ENCODE data around the gene CCDC97. TPM values are rescaled to one million over a fixed set of nuclear protein-coding genes. Genes with fewer than 3 reads are reported as not detected.

Gene CCDC97
- total RNA-seq, 1 experiment from 2014 or later, result 18.3 TPM

DNA sequence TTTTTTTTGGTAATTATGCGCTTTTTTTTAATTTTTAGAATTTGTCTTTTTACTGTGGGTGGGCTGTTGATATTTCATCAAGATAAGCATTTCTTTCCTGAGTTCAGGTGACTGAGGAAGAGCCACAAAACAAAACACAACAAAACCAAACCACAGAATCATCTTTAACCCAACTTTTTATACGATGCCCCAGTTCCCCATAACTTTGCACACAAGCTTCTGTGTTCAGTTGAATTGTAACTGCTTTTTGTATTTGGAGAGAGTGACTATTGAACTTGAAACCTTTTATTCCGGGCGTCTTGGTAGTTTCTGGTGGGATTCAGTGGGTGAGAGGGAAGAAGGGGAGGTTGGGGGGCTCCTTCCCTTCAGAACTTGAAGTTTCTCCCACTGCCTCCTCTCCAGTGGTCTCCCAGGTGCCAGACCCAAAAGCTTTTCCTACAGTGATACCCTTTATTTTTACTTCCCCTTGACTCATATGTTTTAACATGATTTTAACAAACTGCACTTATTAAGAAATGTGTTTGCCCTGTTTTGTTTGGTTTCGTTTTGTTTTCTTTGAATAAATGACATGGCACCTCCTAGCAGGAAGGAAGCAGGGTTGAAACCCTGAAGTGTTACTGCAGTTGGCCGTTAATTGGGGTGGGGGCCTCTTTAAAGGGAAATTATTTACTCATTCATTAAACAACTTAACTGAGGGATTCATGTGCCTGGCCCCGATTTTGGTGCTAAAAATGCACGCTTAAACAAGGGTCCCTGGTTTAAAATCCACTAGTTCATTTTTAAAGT lies 2.7 kb upstream of the CCDC97 start:
- TSS peak; percentile 15 for BruUV-seq (replicated peaks)
- intact Hi-C loops (cut with micrococcal nuclease), result no loop called here
- no peak overlapping the region for H3K9ac ChIP-seq (ENCODE audit: low read length)

DNA sequence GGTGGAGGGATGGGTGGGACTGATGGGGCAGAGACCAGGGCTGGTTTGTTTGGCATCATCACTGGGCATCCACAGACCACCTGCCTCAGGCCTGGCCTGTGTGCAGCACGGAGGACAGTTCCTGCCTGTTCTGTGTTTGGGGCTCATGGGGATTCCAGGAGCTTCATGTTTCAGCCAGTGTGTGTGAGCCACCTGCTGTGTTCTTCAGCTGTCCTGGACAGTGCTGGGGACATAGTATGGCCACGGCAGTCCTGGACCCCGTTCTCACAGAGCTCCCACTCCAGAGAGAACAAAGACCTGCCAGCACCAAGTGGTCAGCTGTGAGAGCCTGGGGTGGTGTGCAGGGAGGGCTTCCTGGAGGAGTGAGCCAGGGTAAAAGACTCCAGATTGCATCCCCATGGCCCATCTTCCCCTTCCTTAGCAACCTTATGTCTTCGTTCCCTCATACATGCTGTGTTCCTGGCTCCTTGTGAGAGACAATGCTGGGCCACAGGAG lies 2.0 kb upstream of the CCDC97 start:
- ChIA-PET CTCF (no interaction called here), POLR2A (ENCODE audit: unreplicated experiment) (no interaction called here)
- peaks cover 26% of the 10 kb centered on the region for H3K79me2 ChIP-seq (ENCODE audit: low read length)
- H3K4me2 ChIP-seq (ENCODE audit: low read length), result no peak overlapping the region
- H4K20me1 ChIP-seq (ENCODE audit: low read length), result no peaks in the 10 kb centered on the region
- DNase-seq (no peak), ATAC-seq (no peak)
- no peak overlapping the region for H3K27ac ChIP-seq (ENCODE audit: low read length)
- H3K9me2 ChIP-seq (replicated peaks; ENCODE audit: low read length), result no peaks in the 10 kb centered on the region
- H3K9ac ChIP-seq (ENCODE audit: low read length), result no peak overlapping the region
- no peak overlapping the region for H3K4me3 ChIP-seq (ENCODE audit: low read length)
- intact Hi-C loops (cut with micrococcal nuclease), result loop anchor here (2.0 kb wide), 1 partner anchor 103 kb away; no protein-coding TSS in a partner anchor
- H3K4me1 ChIP-seq (ENCODE audit: insufficient read depth, low read length), result peaks cover 10% of the 10 kb centered on the region; the same call in 1 of the 2 replicates
- peaks cover 22% of the 10 kb centered on the region; the same call in 1 of the 2 replicates for H3K36me3 ChIP-seq (ENCODE audit: low read depth, low read length)
- H3K27me3 ChIP-seq (ENCODE audit: low read length), result no peaks in the 10 kb centered on the region
- no TSS peak for BruUV-seq (replicated peaks)
- no peak overlapping the region for H2AFZ ChIP-seq (ENCODE audit: low read length)
- no peak for TF ChIP-seq EZH2 (IDR thresholded peaks at IDR 0.05; ENCODE audit: low read length, unreplicated experiment)
- TF ChIP-seq, protein P1, sequence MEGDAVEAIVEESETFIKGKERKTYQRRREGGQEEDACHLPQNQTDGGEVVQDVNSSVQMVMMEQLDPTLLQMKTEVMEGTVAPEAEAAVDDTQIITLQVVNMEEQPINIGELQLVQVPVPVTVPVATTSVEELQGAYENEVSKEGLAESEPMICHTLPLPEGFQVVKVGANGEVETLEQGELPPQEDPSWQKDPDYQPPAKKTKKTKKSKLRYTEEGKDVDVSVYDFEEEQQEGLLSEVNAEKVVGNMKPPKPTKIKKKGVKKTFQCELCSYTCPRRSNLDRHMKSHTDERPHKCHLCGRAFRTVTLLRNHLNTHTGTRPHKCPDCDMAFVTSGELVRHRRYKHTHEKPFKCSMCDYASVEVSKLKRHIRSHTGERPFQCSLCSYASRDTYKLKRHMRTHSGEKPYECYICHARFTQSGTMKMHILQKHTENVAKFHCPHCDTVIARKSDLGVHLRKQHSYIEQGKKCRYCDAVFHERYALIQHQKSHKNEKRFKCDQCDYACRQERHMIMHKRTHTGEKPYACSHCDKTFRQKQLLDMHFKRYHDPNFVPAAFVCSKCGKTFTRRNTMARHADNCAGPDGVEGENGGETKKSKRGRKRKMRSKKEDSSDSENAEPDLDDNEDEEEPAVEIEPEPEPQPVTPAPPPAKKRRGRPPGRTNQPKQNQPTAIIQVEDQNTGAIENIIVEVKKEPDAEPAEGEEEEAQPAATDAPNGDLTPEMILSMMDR (conservative IDR thresholded peaks at IDR 0.05; ENCODE audit: low read depth, low read length), result no peak
- TF ChIP-seq EZH2phosphoT487 (IDR thresholded peaks at IDR 0.05; ENCODE audit: borderline replicate concordance, low read length), result no peak
- H3K9me3 ChIP-seq (ENCODE audit: low read length), result no peaks in the 10 kb centered on the region
- no peaks in the 10 kb centered on the region for H3F3A ChIP-seq (ENCODE audit: low read length, unreplicated experiment)

More for the DNA sequence above, 2.7 kb upstream of the CCDC97 start:
- Histone ChIP-seq H3K4me3 (ENCODE audit: low read length) (no peak overlapping the region), H3K36me3 (ENCODE audit: low read depth, low read length) (peaks cover 28% of the 10 kb centered on the region; the same call in 1 of the 2 replicates), H3K9me2 (replicated peaks; ENCODE audit: low read length) (no peaks in the 10 kb centered on the region), H3K79me2 (ENCODE audit: low read length) (peaks cover 18% of the 10 kb centered on the region), H3K27me3 (ENCODE audit: low read length) (no peaks in the 10 kb centered on the region), H4K20me1 (ENCODE audit: low read length) (no peaks in the 10 kb centered on the region), H2AFZ (ENCODE audit: low read length) (no peak overlapping the region), H3K27ac (ENCODE audit: low read length) (no peak overlapping the region), H3K4me2 (ENCODE audit: low read length) (no peak overlapping the region), H3F3A (ENCODE audit: low read length, unreplicated experiment) (no peaks in the 10 kb centered on the region), H3K4me1 (ENCODE audit: insufficient read depth, low read length) (peaks cover 10% of the 10 kb centered on the region; the same call in 1 of the 2 replicates), H3K9me3 (ENCODE audit: low read length) (no peaks in the 10 kb centered on the region)
- TF ChIP-seq EZH2 (IDR thresholded peaks at IDR 0.05; ENCODE audit: low read length, unreplicated experiment) (no peak), EZH2phosphoT487 (IDR thresholded peaks at IDR 0.05; ENCODE audit: borderline replicate concordance, low read length) (no peak)
- TF ChIP-seq, protein P1 (conservative IDR thresholded peaks at IDR 0.05; ENCODE audit: low read depth, low read length), result no peak
- ATAC-seq (no peak), DNase-seq (no peak)
- CTCF ChIA-PET, result no interaction called here
- POLR2A ChIA-PET (ENCODE audit: unreplicated experiment), result no interaction called here

All from PC-3 (cell line).